NB4 (cell line): ENCODE data around the gene ISY1.

Experiments used
- MYC ChIP-seq: IDR thresholded peaks from 2 replicates; pipeline ENCODE4 v1.6.1; 2011; ENCODE audit warnings: low read depth, low read length
- POLR2A ChIP-seq: IDR thresholded peaks from 2 replicates; pipeline ENCODE4 v1.6.1; 2011; ENCODE audit warnings: mild to moderate bottlenecking; ENCODE audit not compliant: insufficient read length; ENCODE audit errors: extremely low read depth
- TF ChIP-seq, protein P1 (sequence below): IDR thresholded peaks from one replicate; pipeline ENCODE4 v1.5.1; 2012; ENCODE audit warnings: low read depth, low read length
- TF ChIP-seq, protein P2 (sequence below): IDR thresholded peaks from 2 replicates; pipeline ENCODE4 v1.6.1; 2011; ENCODE audit warnings: low read depth, low read length

DNA sequence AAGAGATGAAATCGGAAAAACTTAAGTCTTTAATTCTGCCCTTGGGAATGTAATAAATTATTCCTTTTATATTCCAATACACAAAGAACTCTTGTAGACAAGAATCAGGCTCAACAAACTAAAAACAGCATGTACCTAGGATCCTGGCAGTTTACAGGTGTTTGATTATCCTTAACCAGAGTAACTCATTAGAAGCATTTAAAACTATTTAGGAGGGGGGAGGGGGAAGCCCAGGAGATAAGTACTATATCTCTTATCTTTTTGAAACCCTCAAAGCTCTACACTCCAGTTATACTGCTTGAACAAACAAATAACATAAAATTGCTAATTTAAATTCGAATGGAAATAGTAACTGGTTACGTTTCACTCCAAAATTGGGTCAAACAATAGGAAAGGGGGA, 21.0 kb upstream of the ISY1 start:
- TF ChIP-seq, protein P1, sequence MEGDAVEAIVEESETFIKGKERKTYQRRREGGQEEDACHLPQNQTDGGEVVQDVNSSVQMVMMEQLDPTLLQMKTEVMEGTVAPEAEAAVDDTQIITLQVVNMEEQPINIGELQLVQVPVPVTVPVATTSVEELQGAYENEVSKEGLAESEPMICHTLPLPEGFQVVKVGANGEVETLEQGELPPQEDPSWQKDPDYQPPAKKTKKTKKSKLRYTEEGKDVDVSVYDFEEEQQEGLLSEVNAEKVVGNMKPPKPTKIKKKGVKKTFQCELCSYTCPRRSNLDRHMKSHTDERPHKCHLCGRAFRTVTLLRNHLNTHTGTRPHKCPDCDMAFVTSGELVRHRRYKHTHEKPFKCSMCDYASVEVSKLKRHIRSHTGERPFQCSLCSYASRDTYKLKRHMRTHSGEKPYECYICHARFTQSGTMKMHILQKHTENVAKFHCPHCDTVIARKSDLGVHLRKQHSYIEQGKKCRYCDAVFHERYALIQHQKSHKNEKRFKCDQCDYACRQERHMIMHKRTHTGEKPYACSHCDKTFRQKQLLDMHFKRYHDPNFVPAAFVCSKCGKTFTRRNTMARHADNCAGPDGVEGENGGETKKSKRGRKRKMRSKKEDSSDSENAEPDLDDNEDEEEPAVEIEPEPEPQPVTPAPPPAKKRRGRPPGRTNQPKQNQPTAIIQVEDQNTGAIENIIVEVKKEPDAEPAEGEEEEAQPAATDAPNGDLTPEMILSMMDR, result no peak
- TF ChIP-seq POLR2A, result no peak
- TF ChIP-seq, protein P2, sequence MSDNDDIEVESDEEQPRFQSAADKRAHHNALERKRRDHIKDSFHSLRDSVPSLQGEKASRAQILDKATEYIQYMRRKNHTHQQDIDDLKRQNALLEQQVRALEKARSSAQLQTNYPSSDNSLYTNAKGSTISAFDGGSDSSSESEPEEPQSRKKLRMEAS, result no peak
- no peak for TF ChIP-seq MYC
